Uterus (tissue), 2 donors: ENCODE data around the gene ANKRA2.

ENCODE experiments used
- POLR2A ChIP-seq, 2 donors: fragments of 450-650 bp; IDR thresholded peaks; one replicate each; pipeline ENCODE4 v1.6.1; 2016; ENCODE audit warnings: antibody characterized with exemption in 2 of 2, mild to moderate bottlenecking in 1 of 2, moderate library complexity in 1 of 2
- TF ChIP-seq, protein P1 (sequence below), 4 experiments: fragments of 200-600 bp in 2 of 4; fragments of 450-650 bp in 2 of 4; sonication (generic) in 2 of 4; IDR thresholded peaks; one replicate each; pipeline ENCODE4 v1.5.1; 2016 to 2019; ENCODE audit warnings: antibody characterized with exemption in 4 of 4, mild to moderate bottlenecking in 2 of 4, moderate library complexity in 1 of 4

DNA sequence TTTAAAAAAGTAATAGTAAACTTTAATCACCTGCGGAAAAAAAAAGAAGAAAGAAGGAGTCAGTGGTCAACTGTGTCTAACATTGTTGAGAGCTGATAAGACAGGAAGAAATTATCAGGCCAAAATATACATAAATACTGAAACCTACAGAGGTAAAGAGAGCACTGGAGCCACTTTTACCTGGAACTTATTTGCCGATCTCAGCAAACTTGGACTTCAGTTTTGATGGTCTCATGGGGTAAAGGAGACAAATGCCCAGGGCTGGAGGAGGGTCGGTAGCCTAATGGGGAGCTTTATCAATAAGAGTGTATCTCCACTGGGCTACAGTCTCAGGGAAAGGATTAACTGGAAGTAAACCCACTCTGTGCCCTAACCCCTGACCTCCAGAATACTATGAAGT lies 33.9 kb upstream of the ANKRA2 start:
- TF ChIP-seq, protein P1, sequence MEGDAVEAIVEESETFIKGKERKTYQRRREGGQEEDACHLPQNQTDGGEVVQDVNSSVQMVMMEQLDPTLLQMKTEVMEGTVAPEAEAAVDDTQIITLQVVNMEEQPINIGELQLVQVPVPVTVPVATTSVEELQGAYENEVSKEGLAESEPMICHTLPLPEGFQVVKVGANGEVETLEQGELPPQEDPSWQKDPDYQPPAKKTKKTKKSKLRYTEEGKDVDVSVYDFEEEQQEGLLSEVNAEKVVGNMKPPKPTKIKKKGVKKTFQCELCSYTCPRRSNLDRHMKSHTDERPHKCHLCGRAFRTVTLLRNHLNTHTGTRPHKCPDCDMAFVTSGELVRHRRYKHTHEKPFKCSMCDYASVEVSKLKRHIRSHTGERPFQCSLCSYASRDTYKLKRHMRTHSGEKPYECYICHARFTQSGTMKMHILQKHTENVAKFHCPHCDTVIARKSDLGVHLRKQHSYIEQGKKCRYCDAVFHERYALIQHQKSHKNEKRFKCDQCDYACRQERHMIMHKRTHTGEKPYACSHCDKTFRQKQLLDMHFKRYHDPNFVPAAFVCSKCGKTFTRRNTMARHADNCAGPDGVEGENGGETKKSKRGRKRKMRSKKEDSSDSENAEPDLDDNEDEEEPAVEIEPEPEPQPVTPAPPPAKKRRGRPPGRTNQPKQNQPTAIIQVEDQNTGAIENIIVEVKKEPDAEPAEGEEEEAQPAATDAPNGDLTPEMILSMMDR (IDR thresholded peaks at IDR 0.05), result no peak
- no peak for TF ChIP-seq POLR2A (IDR thresholded peaks at IDR 0.05)
